Endothelial cell of umbilical vein (primary cell): ENCODE measurements around the gene FAM229A. TPM values are rescaled to one million over a fixed set of nuclear protein-coding genes. Genes with fewer than 3 reads are reported as not detected.
A peak's percentile ranks its signal among the peaks of the same experiment; 100 is the strongest.

ENCODE experiments used
- BruUV-seq: library from RNA; stranded (reverse); fragments of 400-500 nt; replicated peaks from 2 replicates; lab custom pipeline; 2021; lab: Mats Ljungman, UMichigan
- CTCF ChIA-PET: fragments of 300-600, 350-600 bp; sonication (Branson Sonifier 250); formaldehyde crosslinking; loops from one replicate; lab custom pipeline; 2021; ENCODE audit warnings: antibody characterized with exemption, inconsistent platforms; lab: Charles Lee
- POLR2A ChIA-PET: fragments of 300-600, 350-600 bp; sonication (Branson Sonifier 250); formaldehyde crosslinking; loops from one replicate; lab custom pipeline; 2021; ENCODE audit warnings: antibody characterized with exemption, inconsistent platforms; lab: Charles Lee
- DNase-seq: peaks from one replicate; pipeline ENCODE4 v3.0.0-alpha.2; 2011; ENCODE audit warnings: low read depth, low spot score
- FAIRE-seq: peaks from 2 replicates; lab custom pipeline; 2011; peaks lifted over from hg19 to GRCh38; lab: Jason Lieb, UNC
- H2AFZ ChIP-seq: 2 replicates; pipeline ENCODE4 v1.6.0; 2012; ENCODE audit warnings: low read depth, low read length, control low read depth, inconsistent platforms
- H3K27ac ChIP-seq: 2 replicates; pipeline ENCODE4 v1.5.1; 2011; ENCODE audit warnings: low read depth, mild to moderate bottlenecking, control low read depth, low read length, moderate library complexity; ENCODE audit not compliant: insufficient read depth
- H3K27me3 ChIP-seq, 2 experiments: 2 replicates each; pipeline versions ENCODE4 v1.6.0 to v1.6.1; 2011; ENCODE audit warnings: low read length in 2 of 2, mixed read lengths in 1 of 2; ENCODE audit not compliant: control insufficient read depth in 2 of 2, insufficient read depth in 2 of 2
- H3K36me3 ChIP-seq, 2 experiments: 2 replicates in 1 of 2; 3 replicates in 1 of 2; pipeline ENCODE4 v1.5.1; 2011; ENCODE audit warnings: low read length in 2 of 2, mild to moderate bottlenecking in 1 of 2, moderate library complexity in 1 of 2; ENCODE audit not compliant: control insufficient read depth in 2 of 2, insufficient read depth in 2 of 2; ENCODE audit errors: extremely low read depth in 1 of 2
- H3K4me1 ChIP-seq: 3 replicates; pipeline ENCODE4 v1.5.1; 2011; ENCODE audit warnings: mild to moderate bottlenecking, low read length; ENCODE audit not compliant: control insufficient read depth, insufficient read depth; ENCODE audit errors: extremely low read depth
- H3K4me2 ChIP-seq: 2 replicates; pipeline ENCODE4 v1.6.1; 2011; ENCODE audit warnings: low read length, control low read depth, mixed read lengths; ENCODE audit not compliant: insufficient read depth
- H3K4me3 ChIP-seq, 3 experiments: fragments of 200-600 bp in 1 of 3; sonication (generic), shearing (Covaris generic) in 1 of 3; replicated peaks in 1 of 3; 2 replicates each; pipeline ENCODE4 v1.5.1; 2011 to 2016; ENCODE audit warnings: control low read depth in 3 of 3, low read length in 3 of 3, mild to moderate bottlenecking in 2 of 3, inconsistent platforms in 1 of 3, low read depth in 1 of 3, moderate library complexity in 1 of 3; ENCODE audit not compliant: insufficient read depth in 1 of 3
- H3K79me2 ChIP-seq: 2 replicates; pipeline ENCODE4 v1.6.0; 2012; ENCODE audit warnings: low read length, inconsistent platforms; ENCODE audit not compliant: control insufficient read depth, insufficient read depth
- H3K9ac ChIP-seq: replicated peaks from 2 replicates; pipeline ENCODE3; 2011; ENCODE audit warnings: low read length, control low read depth; ENCODE audit not compliant: insufficient read depth; ENCODE audit errors: extremely low read depth
- H3K9me1 ChIP-seq: replicated peaks from 3 replicates; pipeline ENCODE4 v1.6.0; 2011; ENCODE audit warnings: mild to moderate bottlenecking, low read length; ENCODE audit not compliant: control insufficient read depth, insufficient read depth; ENCODE audit errors: extremely low read depth
- H3K9me3 ChIP-seq: replicated peaks from 2 replicates; pipeline ENCODE4 v1.5.1; 2012; ENCODE audit warnings: low read length, inconsistent platforms; ENCODE audit not compliant: control insufficient read depth, insufficient read depth
- H4K20me1 ChIP-seq: replicated peaks from 2 replicates; pipeline ENCODE3; 2011; ENCODE audit warnings: mild to moderate bottlenecking, low read length; ENCODE audit not compliant: control insufficient read depth, insufficient read depth; ENCODE audit errors: extremely low read depth
- EZH2 ChIP-seq: IDR thresholded peaks from 2 replicates; pipeline ENCODE4 v1.6.1; 2012; ENCODE audit warnings: borderline replicate concordance, low read depth, mild to moderate bottlenecking, moderate library complexity, low read length, inconsistent platforms; ENCODE audit not compliant: severe bottlenecking
- FOS ChIP-seq: IDR thresholded peaks from 2 replicates; pipeline ENCODE4 v1.6.1; 2011; ENCODE audit warnings: mild to moderate bottlenecking, low read length, moderate library complexity, borderline replicate concordance; ENCODE audit not compliant: insufficient read depth
- GATA2 ChIP-seq: IDR thresholded peaks from 2 replicates; pipeline ENCODE4 v1.7.0; 2011; ENCODE audit warnings: low read depth, mild to moderate bottlenecking, moderate library complexity, mixed read lengths, low read length; ENCODE audit not compliant: insufficient read length, insufficient read depth
- MYC ChIP-seq: IDR thresholded peaks from one replicate; pipeline ENCODE4 v1.6.1; 2011; ENCODE audit warnings: mild to moderate bottlenecking, low read depth, low read length
- POLR2A ChIP-seq: IDR thresholded peaks from 2 replicates; pipeline ENCODE4 v1.6.1; 2012; ENCODE audit warnings: low read depth, mild to moderate bottlenecking, control low read depth, low read length
- POLR2AphosphoS5 ChIP-seq: IDR thresholded peaks from 2 replicates; pipeline ENCODE4 v1.6.1; 2012; ENCODE audit warnings: low read depth, mild to moderate bottlenecking, control low read depth, low read length, moderate library complexity; ENCODE audit not compliant: insufficient read depth
- dilution Hi-C: fragments of 300-500 bp; cut with MboI; formaldehyde crosslinking; loops from one replicate; pipeline ENCODE4 v1.15.0; 2019; ENCODE audit warnings: low sequenced_read_pairs; ENCODE audit not compliant: extremely low pct_ligation_motif_present
- intact Hi-C: fragments of 100-400 bp; cut with micrococcal nuclease; formaldehyde crosslinking; loops from one replicate; pipeline ENCODE4 v1.10.0; 2022
- polyA plus RNA-seq, 4 experiments: library from polyadenylated mRNA; depleted of rRNA in 3 of 4; stranded (reverse) in 3 of 4; unstranded in 1 of 4; fragments of >200 nt; gene quantifications; 2 replicates each; pipeline versions ENCODE4 v1.2.1 to v1.2.3, GENCODE V29; 2011 to 2012; ENCODE audit warnings: missing spikeins in 1 of 4
- total RNA-seq: library from RNA; stranded (reverse); gene quantifications from 2 replicates; pipeline ENCODE4 v1.2.3, GENCODE V29; 2021
- TF ChIP-seq, protein P1 (sequence below): IDR thresholded peaks from 2 replicates; pipeline ENCODE4 v1.6.1; 2011; ENCODE audit not compliant: insufficient read depth, insufficient read length

FAM229A gene
- total and polyA plus RNA-seq, 2 donors (not counting 3 experiments of a cell fraction or from before 2014, with no cell fraction given) = 8.9 to 11.6 TPM

DNA sequence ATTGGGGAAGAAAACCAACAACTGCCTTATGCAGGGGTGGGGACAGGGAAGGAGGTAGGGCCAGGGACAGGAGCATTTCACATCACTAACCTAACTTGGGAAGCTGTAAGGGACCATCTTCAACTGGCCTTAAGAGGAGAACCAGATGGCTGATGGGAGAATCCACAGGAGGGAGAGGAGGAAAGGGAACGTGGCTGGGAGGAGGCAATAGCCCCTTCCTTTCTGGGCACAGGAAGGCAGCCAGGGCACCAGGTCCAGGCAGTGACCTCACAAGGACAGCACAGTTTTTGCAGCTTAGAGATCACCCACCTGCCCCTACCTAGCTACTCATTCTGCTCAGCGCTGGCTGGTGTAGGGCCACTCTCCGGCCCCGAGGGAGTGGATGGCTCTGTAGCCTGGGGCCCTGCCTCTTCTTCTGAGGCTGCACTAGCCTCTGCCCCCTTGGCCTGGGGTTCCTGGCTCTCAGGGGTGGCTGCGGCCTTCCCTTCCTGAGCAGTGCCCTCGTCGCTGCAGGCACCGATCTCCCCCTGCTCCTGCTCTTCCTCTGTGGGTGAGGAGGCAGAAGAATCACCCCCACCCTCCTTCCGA is 27.9 kb downstream of the FAM229A start:
- ChIA-PET POLR2A (interaction anchor here (2.1 kb wide), 1 partner anchor 18 kb away, joined by 50 read pairs; no protein-coding TSS in a partner anchor), CTCF (interaction anchor here (0.5 to 1.0 kb wide), 3 partner anchors 13 to 119 kb away, joined by 3 to 6 read pairs (median 3); no protein-coding TSS in a partner anchor)
- Histone ChIP-seq H3K27me3 (no peaks in the 10 kb centered on the region), H3K79me2 (peaks cover 19% of the 10 kb centered on the region), H3K9ac (peak overlapping the region; percentile 77), H3K4me3 (peak overlapping the region; percentile 28 to 87 (median 80)), H3K9me3 (no peaks in the 10 kb centered on the region), H3K27ac (no peak overlapping the region), H2AFZ (no peak overlapping the region), H4K20me1 (no peaks in the 10 kb centered on the region), H3K4me2 (peak overlapping the region; percentile 60), H3K4me1 (peaks cover 14% of the 10 kb centered on the region), H3K9me1 (no peaks in the 10 kb centered on the region), H3K36me3 (peaks cover 11 to 35% of the 10 kb centered on the region in 2 experiments)
- FAIRE-seq (peak; percentile 58), DNase-seq (no peak)
- BruUV-seq = no TSS peak
- dilution Hi-C loops (no loop called here), intact Hi-C loops (loop anchor here (2.0 kb wide), 2 partner anchors 60 to 86 kb away; partner anchors contain the start of gene BSDC1)
- TF ChIP-seq POLR2A (peak; percentile 59), FOS (no peak)

DNA sequence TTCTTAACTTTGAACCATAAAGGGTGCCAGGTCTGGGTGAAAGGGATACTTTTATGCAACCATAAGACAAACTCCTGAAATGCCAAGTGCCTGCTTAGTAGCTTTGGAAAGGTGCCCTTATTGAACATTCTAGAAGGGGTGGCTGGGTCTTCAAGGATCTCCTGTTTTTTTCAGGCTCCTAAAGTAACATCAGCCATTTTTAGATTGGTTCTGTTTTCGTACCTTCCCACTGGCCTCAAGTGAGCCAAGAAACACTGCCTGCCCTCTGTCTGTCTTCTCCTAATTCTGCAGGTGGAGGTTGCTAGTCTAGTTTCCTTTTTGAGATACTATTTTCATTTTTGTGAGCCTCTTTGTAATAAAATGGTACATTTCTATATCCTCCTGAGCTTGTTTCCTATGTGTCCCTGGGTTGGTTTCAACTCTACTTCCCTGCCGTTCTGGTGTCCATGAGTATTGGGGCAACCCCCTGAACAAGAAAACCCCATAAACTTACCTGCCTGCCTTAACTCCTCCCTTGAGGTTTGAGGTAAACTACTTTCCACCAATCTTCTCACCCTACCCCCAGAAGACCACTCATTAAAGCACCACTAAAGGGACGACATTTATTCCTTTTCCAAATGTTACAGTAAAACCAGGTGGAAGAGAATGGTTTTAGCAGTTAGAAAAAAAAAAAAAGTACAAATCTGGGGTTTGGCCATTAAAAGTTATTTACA is 28.9 kb downstream of the FAM229A start:
- DNase-seq = no peak
- intact Hi-C loops (no loop called here), dilution Hi-C loops (no loop called here)
- H3K79me2 ChIP-seq = peaks cover 19% of the 10 kb centered on the region
- no peaks in the 10 kb centered on the region for H3K9me1 ChIP-seq
- no peak overlapping the region for H2AFZ ChIP-seq
- H3K27ac ChIP-seq = no peak overlapping the region
- H3K9me3 ChIP-seq = no peaks in the 10 kb centered on the region
- H3K4me1 ChIP-seq = peaks cover 14% of the 10 kb centered on the region
- H3K4me3 ChIP-seq = peak overlapping the region in 1 of 3 experiments; percentile 80
- no peaks in the 10 kb centered on the region for H3K27me3 ChIP-seq
- FAIRE-seq = no peak
- TF ChIP-seq GATA2 (no peak), MYC (no peak), EZH2 (no peak), POLR2A (no peak), POLR2AphosphoS5 (no peak)
- TF ChIP-seq, protein P1, sequence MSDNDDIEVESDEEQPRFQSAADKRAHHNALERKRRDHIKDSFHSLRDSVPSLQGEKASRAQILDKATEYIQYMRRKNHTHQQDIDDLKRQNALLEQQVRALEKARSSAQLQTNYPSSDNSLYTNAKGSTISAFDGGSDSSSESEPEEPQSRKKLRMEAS = no peak
- POLR2A ChIA-PET = interaction anchor here (0.6 to 1.2 kb wide), 3 partner anchors 9 to 65 kb away, joined by 4 to 5 read pairs (median 4); no protein-coding TSS in a partner anchor
- no peak overlapping the region for H3K4me2 ChIP-seq
- H4K20me1 ChIP-seq = no peaks in the 10 kb centered on the region
- BruUV-seq = TSS peak; percentile 43
- CTCF ChIA-PET = interaction anchor here (0.7 to 1.3 kb wide), 3 partner anchors 13 to 118 kb away, joined by 3 to 6 read pairs (median 4); no protein-coding TSS in a partner anchor
- no peak overlapping the region for H3K9ac ChIP-seq
- peaks cover 11 to 42% of the 10 kb centered on the region in 2 experiments for H3K36me3 ChIP-seq
